Measurements from ENCODE around the gene FHIP1A. TPM values are rescaled to one million over a fixed set of nuclear protein-coding genes. Genes with fewer than 3 reads are reported as not detected.

The FHIP1A gene
- total RNA-seq, 3 donors from 2014 or later (not counting 1 experiment from before 2014, with no cell fraction given), result 0.49 to 3.0 TPM; not detected in 1

DNA sequence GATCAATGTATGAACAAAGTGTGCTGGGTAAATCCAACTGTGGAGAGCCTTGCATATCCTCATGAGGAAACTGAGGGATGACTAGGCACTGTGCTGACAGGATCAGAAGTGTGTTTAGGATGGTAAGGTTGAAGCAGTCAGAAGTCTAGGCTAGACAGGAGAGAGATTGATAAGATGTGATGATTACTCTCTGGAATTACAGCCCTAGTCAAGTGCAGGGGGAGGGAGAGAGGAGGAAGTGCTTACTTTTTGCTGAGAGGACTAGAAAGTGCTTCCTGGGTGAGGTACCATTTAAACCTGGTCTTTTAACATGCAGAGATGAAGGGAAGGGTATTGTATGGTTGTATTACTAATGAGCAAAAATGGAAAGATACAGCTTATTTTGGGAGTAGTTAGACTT lies 23.7 kb downstream of the FHIP1A start:
- peaks cover 11 to 22% of the 10 kb centered on the region in 2 donors for H3K27me3 Mint-ChIP-seq (ENCODE audit: low read depth in 2 of 2)
- no peak overlapping the region for H3K4me3 Mint-ChIP-seq
- DNase-seq, result no peak
- H3K4me1 ChIP-seq (ENCODE audit: control insufficient read depth, insufficient read depth, low read length), result no peaks in the 10 kb centered on the region
- TF ChIP-seq, protein P1, sequence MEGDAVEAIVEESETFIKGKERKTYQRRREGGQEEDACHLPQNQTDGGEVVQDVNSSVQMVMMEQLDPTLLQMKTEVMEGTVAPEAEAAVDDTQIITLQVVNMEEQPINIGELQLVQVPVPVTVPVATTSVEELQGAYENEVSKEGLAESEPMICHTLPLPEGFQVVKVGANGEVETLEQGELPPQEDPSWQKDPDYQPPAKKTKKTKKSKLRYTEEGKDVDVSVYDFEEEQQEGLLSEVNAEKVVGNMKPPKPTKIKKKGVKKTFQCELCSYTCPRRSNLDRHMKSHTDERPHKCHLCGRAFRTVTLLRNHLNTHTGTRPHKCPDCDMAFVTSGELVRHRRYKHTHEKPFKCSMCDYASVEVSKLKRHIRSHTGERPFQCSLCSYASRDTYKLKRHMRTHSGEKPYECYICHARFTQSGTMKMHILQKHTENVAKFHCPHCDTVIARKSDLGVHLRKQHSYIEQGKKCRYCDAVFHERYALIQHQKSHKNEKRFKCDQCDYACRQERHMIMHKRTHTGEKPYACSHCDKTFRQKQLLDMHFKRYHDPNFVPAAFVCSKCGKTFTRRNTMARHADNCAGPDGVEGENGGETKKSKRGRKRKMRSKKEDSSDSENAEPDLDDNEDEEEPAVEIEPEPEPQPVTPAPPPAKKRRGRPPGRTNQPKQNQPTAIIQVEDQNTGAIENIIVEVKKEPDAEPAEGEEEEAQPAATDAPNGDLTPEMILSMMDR (IDR thresholded peaks at IDR 0.05), result no peak
- intact Hi-C loops (cut with micrococcal nuclease), result no loop called here
- H3K9me3 ChIP-seq (ENCODE audit: control insufficient read depth, insufficient read depth, low read length), result no peaks in the 10 kb centered on the region
- no peaks in the 10 kb centered on the region for H3K36me3 ChIP-seq (ENCODE audit: control insufficient read depth, insufficient read depth, low read length)
- ATAC-seq, result no peak
- no peaks in the 10 kb centered on the region for H3K4me1 Mint-ChIP-seq
- no peaks in the 10 kb centered on the region for H3K36me3 Mint-ChIP-seq
- H3K27me3 ChIP-seq (ENCODE audit: control insufficient read depth, insufficient read depth, low read length), result no peaks in the 10 kb centered on the region
- H3K27ac Mint-ChIP-seq, result no peak overlapping the region
- no peak overlapping the region for H3K27ac ChIP-seq (ENCODE audit: low read length)
- no peak overlapping the region for H3K4me3 ChIP-seq (ENCODE audit: low read length)
- H3K9me3 Mint-ChIP-seq, result peaks cover 0 to 8% of the 10 kb centered on the region in 2 donors

DNA sequence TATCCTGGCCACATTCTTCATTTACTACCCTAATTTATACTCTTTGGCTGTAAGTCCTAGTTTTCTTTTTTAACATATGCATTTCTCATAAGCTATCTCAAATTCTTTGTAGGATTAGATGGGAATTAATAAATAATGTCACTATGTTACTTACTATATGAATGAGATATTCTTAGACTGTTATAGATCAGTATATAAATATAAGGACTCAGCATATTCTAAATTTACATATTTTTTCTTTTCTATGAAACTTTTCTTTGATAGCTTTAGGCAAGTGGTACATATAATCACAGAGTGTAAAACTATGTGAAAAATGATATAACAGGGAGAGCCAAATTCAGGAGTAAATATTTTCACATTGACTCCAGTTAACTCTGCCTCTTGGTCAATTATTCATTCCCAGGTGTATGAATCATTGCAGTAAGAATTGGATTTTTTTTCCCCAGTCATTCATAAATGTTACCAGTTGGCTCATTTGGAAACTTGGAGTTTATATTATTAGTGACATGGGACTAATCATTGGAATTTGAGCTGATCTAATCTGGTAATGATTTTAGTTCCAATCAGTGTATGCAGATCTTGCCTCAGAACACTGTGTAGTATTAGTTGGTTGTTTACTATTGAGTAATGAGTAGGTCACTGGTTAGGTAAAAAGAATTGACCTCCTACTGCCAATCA lies 25.3 kb downstream of the FHIP1A start:
- Histone ChIP-seq H3K9me3 (ENCODE audit: control insufficient read depth, insufficient read depth, low read length) (no peaks in the 10 kb centered on the region), H3K4me1 (ENCODE audit: control insufficient read depth, insufficient read depth, low read length) (no peaks in the 10 kb centered on the region), H3K36me3 (ENCODE audit: control insufficient read depth, insufficient read depth, low read length) (no peaks in the 10 kb centered on the region), H3K4me3 (ENCODE audit: low read length) (no peak overlapping the region), H3K27ac (ENCODE audit: low read length) (no peak overlapping the region), H3K27me3 (ENCODE audit: control insufficient read depth, insufficient read depth, low read length) (no peaks in the 10 kb centered on the region)
- intact Hi-C loops (cut with micrococcal nuclease), result no loop called here
- DNase-seq (no peak), ATAC-seq (no peak)
- H3K4me1 Mint-ChIP-seq, result no peaks in the 10 kb centered on the region
- H3K4me3 Mint-ChIP-seq, result no peak overlapping the region
- no peak overlapping the region for H3K27ac Mint-ChIP-seq
- TF ChIP-seq, protein P1 (IDR thresholded peaks at IDR 0.05), result no peak
- H3K27me3 Mint-ChIP-seq (ENCODE audit: low read depth in 2 of 2), result peaks cover 6 to 11% of the 10 kb centered on the region in 2 donors
- H3K9me3 Mint-ChIP-seq, result peaks cover 0 to 7% of the 10 kb centered on the region in 2 donors
- no peaks in the 10 kb centered on the region for H3K36me3 Mint-ChIP-seq

DNA sequence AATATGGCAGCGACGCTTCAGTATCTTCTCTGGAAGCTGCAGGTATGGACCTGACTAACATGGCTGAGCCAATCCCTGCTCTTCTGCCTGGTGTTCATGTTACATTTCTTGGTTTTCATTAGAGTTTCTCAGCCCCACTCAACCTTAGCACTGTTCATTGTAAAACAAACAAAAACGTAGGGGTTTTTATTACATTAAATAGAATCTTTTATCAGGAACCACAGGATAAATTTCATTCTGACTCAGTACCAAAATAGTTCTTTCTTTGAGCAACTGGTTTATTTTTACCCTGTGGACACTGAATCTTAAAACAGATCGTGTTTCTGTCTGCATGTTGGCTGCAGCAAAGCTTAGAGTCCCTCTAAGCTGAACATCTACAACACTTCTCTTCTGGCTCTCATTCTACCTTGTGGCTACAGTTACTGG lies 27.1 kb downstream of the FHIP1A start:
- Histone ChIP-seq H3K27me3 (ENCODE audit: control insufficient read depth, insufficient read depth, low read length) (no peaks in the 10 kb centered on the region), H3K4me3 (ENCODE audit: low read length) (no peak overlapping the region), H3K4me1 (ENCODE audit: control insufficient read depth, insufficient read depth, low read length) (no peaks in the 10 kb centered on the region), H3K9me3 (ENCODE audit: control insufficient read depth, insufficient read depth, low read length) (no peaks in the 10 kb centered on the region), H3K36me3 (ENCODE audit: control insufficient read depth, insufficient read depth, low read length) (no peaks in the 10 kb centered on the region), H3K27ac (ENCODE audit: low read length) (no peak overlapping the region)
- intact Hi-C loops (cut with micrococcal nuclease), result no loop called here
- H3K4me1 Mint-ChIP-seq, result no peaks in the 10 kb centered on the region
- H3K9me3 Mint-ChIP-seq, result peaks cover 0 to 7% of the 10 kb centered on the region in 2 donors
- H3K4me3 Mint-ChIP-seq, result no peak overlapping the region
- peaks cover 8 to 11% of the 10 kb centered on the region in 2 donors for H3K27me3 Mint-ChIP-seq (ENCODE audit: low read depth in 2 of 2)
- no peak overlapping the region for H3K27ac Mint-ChIP-seq
- DNase-seq, result no peak
- 85% methylated on average over 3 of the region's 4 CpGs for WGBS (ENCODE audit: insufficient coverage)
- no peaks in the 10 kb centered on the region for H3K36me3 Mint-ChIP-seq
- no peak for ATAC-seq
- TF ChIP-seq, protein P1 (IDR thresholded peaks at IDR 0.05), result no peak

DNA sequence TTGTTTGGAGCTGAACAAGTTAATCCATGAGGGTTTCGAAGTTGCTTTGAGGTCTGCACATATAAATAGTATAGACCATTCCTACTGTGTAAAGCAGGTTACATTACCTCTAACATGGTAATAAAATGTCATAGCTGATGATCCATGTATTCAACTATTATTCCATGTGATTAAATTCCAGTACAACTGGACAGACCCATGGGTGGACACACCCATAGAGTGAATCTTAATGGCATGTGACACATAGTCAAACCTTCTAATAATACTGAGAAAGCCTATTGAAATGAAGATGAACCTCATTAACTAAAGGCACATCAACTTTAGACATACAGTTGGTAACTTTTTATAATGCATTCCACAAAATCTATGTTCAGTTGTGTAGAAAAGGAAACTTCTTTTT lies 28.5 kb downstream of the FHIP1A start:
- Histone ChIP-seq H3K9me3 (ENCODE audit: control insufficient read depth, insufficient read depth, low read length) (no peaks in the 10 kb centered on the region), H3K36me3 (ENCODE audit: control insufficient read depth, insufficient read depth, low read length) (no peaks in the 10 kb centered on the region), H3K27me3 (ENCODE audit: control insufficient read depth, insufficient read depth, low read length) (no peaks in the 10 kb centered on the region), H3K4me3 (ENCODE audit: low read length) (no peak overlapping the region), H3K4me1 (ENCODE audit: control insufficient read depth, insufficient read depth, low read length) (no peaks in the 10 kb centered on the region), H3K27ac (ENCODE audit: low read length) (no peak overlapping the region)
- no peak overlapping the region for H3K27ac Mint-ChIP-seq
- WGBS (ENCODE audit: insufficient coverage), result no CpG with 5 or more reads among the region's 1 CpG
- peaks cover 0 to 7% of the 10 kb centered on the region in 2 donors for H3K9me3 Mint-ChIP-seq
- no peaks in the 10 kb centered on the region for H3K36me3 Mint-ChIP-seq
- ATAC-seq (no peak), DNase-seq (no peak)
- peaks cover 8 to 10% of the 10 kb centered on the region in 2 donors for H3K27me3 Mint-ChIP-seq (ENCODE audit: low read depth in 2 of 2)
- H3K4me1 Mint-ChIP-seq, result no peaks in the 10 kb centered on the region
- no peak overlapping the region for H3K4me3 Mint-ChIP-seq
- TF ChIP-seq, protein P1 (IDR thresholded peaks at IDR 0.05), result no peak
- intact Hi-C loops (cut with micrococcal nuclease), result no loop called here
